Measurements from ENCODE around the gene KDM4B. TPM values are rescaled to one million over a fixed set of nuclear protein-coding genes. Genes with fewer than 3 reads are reported as not detected.

KDM4B gene
- total and polyA plus RNA-seq, 2 of the 8 experiments (the other 6 are each of a cell fraction or from before 2014, with no cell fraction given), result 12.0 to 31.9 TPM

DNA sequence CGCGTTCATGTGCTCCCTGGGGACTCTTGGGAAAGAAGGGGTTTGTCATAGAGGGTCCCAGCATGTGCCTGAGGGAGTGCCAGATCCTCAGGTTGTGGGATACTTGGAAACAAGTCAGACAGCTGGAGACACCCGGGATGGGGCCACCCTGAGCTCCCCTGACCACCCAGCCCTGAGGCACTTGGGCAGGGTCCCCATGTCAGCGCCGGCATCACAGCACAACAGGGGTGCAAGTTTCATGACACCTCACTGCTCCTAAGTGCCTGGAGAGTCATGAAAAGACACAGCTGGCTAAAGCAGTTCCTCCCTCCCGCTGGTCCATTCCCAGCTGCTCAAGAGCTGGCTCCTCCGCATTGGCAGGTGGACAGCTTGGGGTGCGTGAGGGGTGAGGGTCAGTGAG lies 102.7 kb downstream of the KDM4B start:
- no peaks in the 10 kb centered on the region for H3K79me2 ChIP-seq (ENCODE audit: control insufficient read depth in 1 of 2, insufficient read depth in 2 of 2, low read length in 2 of 2)
- H3K27ac ChIP-seq (ENCODE audit: low read depth, low read length), result no peak overlapping the region
- 0 out of 2 replicates have a peak overlapping the region, but pooled peaks have one; percentile 18 for H2BK5ac ChIP-seq (ENCODE audit: low read depth, low read length)
- FAIRE-seq (no peak), DNase-seq (ENCODE audit: low read depth in 1 of 2, low spot score in 2 of 2) (no peak)
- ChIA-PET CTCF (ENCODE audit: partially characterized antibody) (interaction anchor here (0.7 to 7.2 kb wide), 7 partner anchors 14 to 165 kb away, joined by 3 to 62 read pairs (median 4); no protein-coding TSS in a partner anchor), POLR2A (ENCODE audit: partially characterized antibody) (no interaction called here)
- H3K9me3 ChIP-seq (ENCODE audit: insufficient read depth in 2 of 2, low read depth in 1 of 2, low read length in 1 of 2), result no peaks in the 10 kb centered on the region
- H4K5ac ChIP-seq (ENCODE audit: insufficient read length, low read depth, low read length), result no peak overlapping the region
- H2BK120ac ChIP-seq (replicated peaks; ENCODE audit: low read depth, low read length), result no peak overlapping the region
- no peaks in the 10 kb centered on the region for H3K27me3 ChIP-seq (replicated peaks in 1 of 4; ENCODE audit: control insufficient read depth in 3 of 4, extremely low read depth in 1 of 4, insufficient read depth in 3 of 4, low read length in 3 of 4)
- no peak overlapping the region for H3K4ac ChIP-seq (replicated peaks; ENCODE audit: insufficient read length, low read depth, low read length)
- H3K56ac ChIP-seq (replicated peaks; ENCODE audit: insufficient read length, low read depth, low read length), result no peak overlapping the region
- no peaks in the 10 kb centered on the region; the same call in 1 of the 2 replicates for H3K79me1 ChIP-seq (ENCODE audit: low read depth, low read length)
- no peak overlapping the region for H3K9ac ChIP-seq (replicated peaks in 1 of 4; ENCODE audit: extremely low read depth in 1 of 4, low read depth in 3 of 4, low read length in 3 of 4)
- H4K91ac ChIP-seq (replicated peaks; ENCODE audit: insufficient read length, low read length), result no peak overlapping the region
- H3K23ac ChIP-seq (ENCODE audit: insufficient read length), result no peak overlapping the region
- no peak overlapping the region for H2AFZ ChIP-seq (ENCODE audit: low read length)
- 0 out of 2 replicates have a peak overlapping the region, but pooled peaks have one; percentile 50 for H2BK12ac ChIP-seq (ENCODE audit: low read depth, low read length)
- no peak overlapping the region for H3K14ac ChIP-seq (ENCODE audit: insufficient read length)
- H2BK20ac ChIP-seq (ENCODE audit: low read length), result no peak overlapping the region
- no peaks in the 10 kb centered on the region for H3K23me2 ChIP-seq (ENCODE audit: low read depth, low read length)
- H2AK5ac ChIP-seq (ENCODE audit: low read depth, low read length), result no peak overlapping the region
- H2BK15ac ChIP-seq (ENCODE audit: low read length), result no peak overlapping the region
- peak overlapping the region; percentile 81; the same call in 1 of the 2 replicates for H4K8ac ChIP-seq (ENCODE audit: extremely low read depth, insufficient read depth, low read length)
- peaks cover 0 to 2% (median 0%) of the 10 kb centered on the region in 4 experiments; a peak in 2 of 8 replicates for H3K36me3 ChIP-seq (ENCODE audit: control insufficient read depth in 2 of 4, insufficient read depth in 4 of 4, low read length in 3 of 4)
- peaks cover 2 to 6% of the 10 kb centered on the region in 2 experiments for H4K20me1 ChIP-seq (replicated peaks in 1 of 2; ENCODE audit: control insufficient read depth in 1 of 2, insufficient read depth in 2 of 2, low read length in 2 of 2)
- WGBS, 2 experiments (ENCODE audit: extremely low coverage in 1 of 2, insufficient coverage in 1 of 2, insufficient read length in 1 of 2, insufficient replicate concordance in 2 of 2, low coverage in 1 of 2, low lambda C conversion rate in 2 of 2, missing lambda C conversion rate in 1 of 2), result 97% methylated on average over 8 of the region's 8 CpGs; no CpG with 5 or more reads in 1 of the 2 experiments
- peaks cover 7 to 19% (median 13%) of the 10 kb centered on the region in 4 experiments; a peak in 6 of 7 replicates for H3K4me1 ChIP-seq (replicated peaks in 1 of 4; ENCODE audit: control insufficient read depth in 3 of 4, insufficient read depth in 4 of 4, low read length in 3 of 4)
- no peak overlapping the region for H3K4me2 ChIP-seq (ENCODE audit: insufficient read depth in 1 of 2, low read depth in 2 of 2, low read length in 2 of 2)
- H3K18ac ChIP-seq (ENCODE audit: extremely low read depth, low read length), result no peak overlapping the region
- no peak overlapping the region for H3K4me3 ChIP-seq (ENCODE audit: extremely low read depth in 1 of 4, insufficient read depth in 2 of 4, low read depth in 3 of 4, low read length in 4 of 4)
- TF ChIP-seq ZNF274 (IDR thresholded peaks at IDR 0.05; ENCODE audit: borderline replicate concordance, extremely low read depth, low read length) (no peak), NANOG (IDR thresholded peaks at IDR 0.05; ENCODE audit: insufficient read depth, low read depth, low read length, poor library complexity, severe bottlenecking) (no peak), CHD1 (IDR thresholded peaks at IDR 0.05; ENCODE audit: low read depth, low read length) (no peak), CBX5 (IDR thresholded peaks at IDR 0.05; ENCODE audit: low read depth, low read length) (no peak), POLR2A (IDR thresholded peaks at IDR 0.05; ENCODE audit: control extremely low read depth in 1 of 2, low read depth in 2 of 2, low read length in 2 of 2) (no peak), RFX5 (IDR thresholded peaks at IDR 0.05; ENCODE audit: borderline replicate concordance, low read depth, low read length) (no peak), BRCA1 (IDR thresholded peaks at IDR 0.05; ENCODE audit: low read depth, low read length) (no peak), TEAD4 (IDR thresholded peaks at IDR 0.05; ENCODE audit: low read depth, low read length) (no peak)
- TF ChIP-seq, protein P1, sequence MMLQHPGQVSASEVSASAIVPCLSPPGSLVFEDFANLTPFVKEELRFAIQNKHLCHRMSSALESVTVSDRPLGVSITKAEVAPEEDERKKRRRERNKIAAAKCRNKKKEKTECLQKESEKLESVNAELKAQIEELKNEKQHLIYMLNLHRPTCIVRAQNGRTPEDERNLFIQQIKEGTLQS (IDR thresholded peaks at IDR 0.05; ENCODE audit: insufficient read depth, low read depth, low read length), result no peak
- TF ChIP-seq, protein P2, sequence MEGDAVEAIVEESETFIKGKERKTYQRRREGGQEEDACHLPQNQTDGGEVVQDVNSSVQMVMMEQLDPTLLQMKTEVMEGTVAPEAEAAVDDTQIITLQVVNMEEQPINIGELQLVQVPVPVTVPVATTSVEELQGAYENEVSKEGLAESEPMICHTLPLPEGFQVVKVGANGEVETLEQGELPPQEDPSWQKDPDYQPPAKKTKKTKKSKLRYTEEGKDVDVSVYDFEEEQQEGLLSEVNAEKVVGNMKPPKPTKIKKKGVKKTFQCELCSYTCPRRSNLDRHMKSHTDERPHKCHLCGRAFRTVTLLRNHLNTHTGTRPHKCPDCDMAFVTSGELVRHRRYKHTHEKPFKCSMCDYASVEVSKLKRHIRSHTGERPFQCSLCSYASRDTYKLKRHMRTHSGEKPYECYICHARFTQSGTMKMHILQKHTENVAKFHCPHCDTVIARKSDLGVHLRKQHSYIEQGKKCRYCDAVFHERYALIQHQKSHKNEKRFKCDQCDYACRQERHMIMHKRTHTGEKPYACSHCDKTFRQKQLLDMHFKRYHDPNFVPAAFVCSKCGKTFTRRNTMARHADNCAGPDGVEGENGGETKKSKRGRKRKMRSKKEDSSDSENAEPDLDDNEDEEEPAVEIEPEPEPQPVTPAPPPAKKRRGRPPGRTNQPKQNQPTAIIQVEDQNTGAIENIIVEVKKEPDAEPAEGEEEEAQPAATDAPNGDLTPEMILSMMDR (IDR thresholded peaks at IDR 0.05; ENCODE audit: control extremely low read depth in 1 of 3, insufficient read depth in 1 of 3, low read depth in 1 of 3, low read length in 3 of 3), result no peak
- TF ChIP-seq, protein P3, sequence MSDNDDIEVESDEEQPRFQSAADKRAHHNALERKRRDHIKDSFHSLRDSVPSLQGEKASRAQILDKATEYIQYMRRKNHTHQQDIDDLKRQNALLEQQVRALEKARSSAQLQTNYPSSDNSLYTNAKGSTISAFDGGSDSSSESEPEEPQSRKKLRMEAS (IDR thresholded peaks at IDR 0.05), result no peak
